ENCODE measurements around the gene SPINK2.

GRCh38 chr4:56791316-56791715, 30.2 kb downstream of the SPINK2 start:
- no peak for TF ChIP-seq EZH2phosphoT487 (IDR thresholded peaks at IDR 0.05; ENCODE audit: borderline replicate concordance, low read length)
- TF ChIP-seq CTCF (IDR thresholded peaks at IDR 0.05; ENCODE audit: low read depth, low read length, poor library complexity, severe bottlenecking), result no peak
